HEK293 (cell line): Measurements from ENCODE around the gene RARS1.

Source experiments
- BCL11B ChIP-seq: fragments of 450-650 bp; formaldehyde crosslinking; IDR thresholded peaks from 2 replicates; pipeline ENCODE4 v1.5.1; 2016; ENCODE audit warnings: low read depth, missing biosample characterization, missing genetic modification characterization
- GLI4 ChIP-seq: fragments of 450-650 bp; formaldehyde crosslinking; IDR thresholded peaks from 2 replicates; pipeline ENCODE4 v1.5.1; 2016; ENCODE audit warnings: missing biosample characterization, missing genetic modification characterization
- GLIS2 ChIP-seq: fragments of 450-650 bp; formaldehyde crosslinking; IDR thresholded peaks from 2 replicates; pipeline ENCODE4 v1.5.1; 2016; ENCODE audit warnings: missing biosample characterization, missing genetic modification characterization
- REST ChIP-seq: fragments of 450-650 bp; formaldehyde crosslinking; IDR thresholded peaks from 2 replicates; pipeline ENCODE4 v1.5.1; 2016; ENCODE audit warnings: missing biosample characterization, missing genetic modification characterization
- SP3 ChIP-seq: fragments of 450-650 bp; formaldehyde crosslinking; IDR thresholded peaks from 2 replicates; pipeline ENCODE4 v1.5.1; 2016; ENCODE audit warnings: missing biosample characterization, missing genetic modification characterization
- TRIM28 ChIP-seq: IDR thresholded peaks from 2 replicates; pipeline ENCODE4 v1.6.1; 2011; ENCODE audit warnings: low read length, control low read depth, borderline replicate concordance
- ZBTB48 ChIP-seq: fragments of 450-650 bp; formaldehyde crosslinking; IDR thresholded peaks from 2 replicates; pipeline ENCODE4 v1.5.1; 2016; ENCODE audit warnings: missing biosample characterization, missing genetic modification characterization
- ZFHX2 ChIP-seq: fragments of 450-650 bp; formaldehyde crosslinking; conservative IDR thresholded peaks from 2 replicates; pipeline ENCODE4 v1.5.1; 2016; ENCODE audit warnings: missing biosample characterization, missing genetic modification characterization
- ZFP3 ChIP-seq: fragments of 450-650 bp; formaldehyde crosslinking; IDR thresholded peaks from 2 replicates; pipeline ENCODE4 v1.5.1; 2016; ENCODE audit warnings: low read depth, missing biosample characterization, missing genetic modification characterization
- ZNF10 ChIP-seq: fragments of 450-650 bp; formaldehyde crosslinking; IDR thresholded peaks from 2 replicates; pipeline ENCODE4 v1.5.1; 2017; ENCODE audit warnings: missing biosample characterization, missing genetic modification characterization
- ZNF112 ChIP-seq: fragments of 450-650 bp; formaldehyde crosslinking; IDR thresholded peaks from 2 replicates; pipeline ENCODE4 v1.5.0; 2017; ENCODE audit warnings: missing biosample characterization, missing genetic modification characterization
- ZNF157 ChIP-seq: fragments of 450-650 bp; formaldehyde crosslinking; IDR thresholded peaks from 2 replicates; pipeline ENCODE4 v1.5.1; 2016; ENCODE audit warnings: missing biosample characterization, missing genetic modification characterization
- ZNF19 ChIP-seq: fragments of 450-650 bp; formaldehyde crosslinking; IDR thresholded peaks from 2 replicates; pipeline ENCODE4; 2016; ENCODE audit warnings: missing biosample characterization, missing genetic modification characterization, low read depth
- ZNF214 ChIP-seq: fragments of 450-650 bp; formaldehyde crosslinking; IDR thresholded peaks from 2 replicates; pipeline ENCODE4 v1.5.1; 2017; ENCODE audit warnings: missing biosample characterization, mild to moderate bottlenecking, missing genetic modification characterization, borderline replicate concordance
- ZNF292 ChIP-seq: fragments of 450-650 bp; formaldehyde crosslinking; IDR thresholded peaks from 2 replicates; pipeline ENCODE4 v1.5.1; 2016; ENCODE audit warnings: low read depth, missing biosample characterization, missing genetic modification characterization, borderline replicate concordance
- ZNF335 ChIP-seq: fragments of 450-650 bp; formaldehyde crosslinking; conservative IDR thresholded peaks from 2 replicates; pipeline ENCODE4 v1.5.1; 2016; ENCODE audit warnings: missing biosample characterization, missing genetic modification characterization
- ZNF394 ChIP-seq: fragments of 450-650 bp; formaldehyde crosslinking; IDR thresholded peaks from 2 replicates; pipeline ENCODE4 v1.5.1; 2016; ENCODE audit warnings: missing biosample characterization, missing genetic modification characterization, mild to moderate bottlenecking, moderate library complexity, borderline replicate concordance
- ZNF529 ChIP-seq: fragments of 450-650 bp; formaldehyde crosslinking; IDR thresholded peaks from 2 replicates; pipeline ENCODE4 v1.5.1; 2017; ENCODE audit warnings: missing genetic modification characterization, missing biosample characterization; ENCODE audit not compliant: insufficient replicate concordance
- ZNF530 ChIP-seq: fragments of 450-650 bp; formaldehyde crosslinking; IDR thresholded peaks from 2 replicates; pipeline ENCODE4 v1.5.1; 2016; ENCODE audit warnings: low read depth, missing biosample characterization, missing genetic modification characterization
- ZNF555 ChIP-seq: fragments of 450-650 bp; formaldehyde crosslinking; conservative IDR thresholded peaks from 2 replicates; pipeline ENCODE4 v1.5.1; 2017; ENCODE audit warnings: missing biosample characterization, mild to moderate bottlenecking, missing genetic modification characterization, inconsistent platforms
- ZNF558 ChIP-seq: fragments of 450-650 bp; formaldehyde crosslinking; IDR thresholded peaks from 2 replicates; pipeline ENCODE4 v1.5.1; 2016; ENCODE audit warnings: missing biosample characterization, missing genetic modification characterization
- ZNF704 ChIP-seq: fragments of 450-650 bp; formaldehyde crosslinking; IDR thresholded peaks from 2 replicates; pipeline ENCODE4 v1.5.1; 2016; ENCODE audit warnings: missing biosample characterization, missing genetic modification characterization
- ZNF776 ChIP-seq: fragments of 450-650 bp; formaldehyde crosslinking; IDR thresholded peaks from 2 replicates; pipeline ENCODE4 v1.5.0; 2017; ENCODE audit warnings: missing biosample characterization, missing genetic modification characterization, borderline replicate concordance
- ZNF777 ChIP-seq: fragments of 450-650 bp; formaldehyde crosslinking; IDR thresholded peaks from 2 replicates; pipeline ENCODE4 v1.5.1; 2017; ENCODE audit warnings: missing biosample characterization, missing genetic modification characterization, borderline replicate concordance
- ZNF792 ChIP-seq: fragments of 450-650 bp; formaldehyde crosslinking; IDR thresholded peaks from 2 replicates; pipeline ENCODE4 v1.5.1; 2016; ENCODE audit warnings: missing biosample characterization, missing genetic modification characterization
- ZXDB ChIP-seq: fragments of 450-650 bp; formaldehyde crosslinking; IDR thresholded peaks from 2 replicates; pipeline ENCODE4 v1.5.1; 2016; ENCODE audit warnings: missing biosample characterization, missing genetic modification characterization
- TF ChIP-seq, protein P1 (sequence below): fragments of 450-650 bp; formaldehyde crosslinking; IDR thresholded peaks from 2 replicates; pipeline ENCODE4 v1.5.1; 2017; ENCODE audit warnings: missing biosample characterization, missing genetic modification characterization

The RARS1 gene

DNA sequence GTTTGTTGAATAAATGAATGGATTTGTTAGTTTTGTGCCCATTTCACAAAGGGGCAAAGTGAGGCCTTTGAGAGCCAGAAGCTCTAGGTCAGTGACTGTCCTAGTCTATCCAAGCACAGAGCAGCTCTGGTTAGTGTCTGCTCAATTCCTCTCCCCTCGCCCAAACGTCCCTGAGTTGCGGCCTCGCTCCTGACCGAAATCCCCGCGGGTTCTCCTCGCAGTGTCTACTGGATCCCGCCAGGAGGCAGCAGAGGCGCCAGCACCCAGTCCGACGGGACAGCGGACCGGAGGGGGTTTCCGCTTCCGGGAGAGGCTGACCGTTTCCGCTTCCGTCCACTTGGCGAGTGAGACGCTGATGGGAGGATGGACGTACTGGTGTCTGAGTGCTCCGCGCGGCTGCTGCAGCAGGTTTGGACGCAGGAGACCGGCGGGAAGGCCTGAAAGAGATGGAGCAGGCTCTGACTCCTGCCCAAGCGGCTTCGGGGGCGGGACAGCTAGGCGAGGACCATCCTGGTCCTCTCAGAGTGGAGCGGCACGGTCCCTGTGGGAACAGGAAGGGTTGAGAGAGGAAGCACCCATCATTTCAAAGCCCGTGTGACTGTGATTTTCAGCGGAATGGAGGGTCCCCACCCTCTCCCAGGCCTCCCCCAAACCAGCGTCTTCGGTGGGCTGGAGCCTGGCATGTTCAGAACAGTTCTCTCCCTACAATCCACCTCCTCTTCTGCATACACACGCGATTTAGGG lies at the start of gene RARS1 (continued):
- TF ChIP-seq REST (peak; percentile 93), ZNF10 (peak; percentile 60; the same call in 1 of the 2 replicates), ZXDB (tag by site-specific recombination) (peak; percentile 82), ZNF214 (tag by site-specific recombination) (no peak), ZNF19 (no peak), ZFHX2 (no peak), GLI4 (tag by site-specific recombination) (no peak), ZNF292 (tag by site-specific recombination) (no peak), ZFP3 (no peak), BCL11B (tag by site-specific recombination) (no peak; the same call in 1 of the 2 replicates), ZNF777 (peak; percentile 52; the same call in 1 of the 2 replicates), TRIM28 (0 out of 2 replicates have a peak, but pooled peaks have one; percentile 25), ZNF530 (no peak), SP3 (tag by site-specific recombination) (peak; percentile 20; the same call in 1 of the 2 replicates), ZNF157 (tag by site-specific recombination) (no peak), ZNF529 (no peak), ZNF112 (tag by site-specific recombination) (no peak), ZNF394 (peak; percentile 43; the same call in 1 of the 2 replicates), ZNF555 (tag by site-specific recombination) (no peak), ZNF704 (tag by site-specific recombination) (no peak), ZNF558 (tag by site-specific recombination) (no peak), ZNF776 (tag by site-specific recombination) (no peak), ZNF335 (tag by site-specific recombination) (peak; percentile 59; the same call in 1 of the 2 replicates), GLIS2 (tag by site-specific recombination) (no peak), ZBTB48 (tag by site-specific recombination) (no peak), ZNF792 (tag by site-specific recombination) (no peak)
- TF ChIP-seq, protein P1, sequence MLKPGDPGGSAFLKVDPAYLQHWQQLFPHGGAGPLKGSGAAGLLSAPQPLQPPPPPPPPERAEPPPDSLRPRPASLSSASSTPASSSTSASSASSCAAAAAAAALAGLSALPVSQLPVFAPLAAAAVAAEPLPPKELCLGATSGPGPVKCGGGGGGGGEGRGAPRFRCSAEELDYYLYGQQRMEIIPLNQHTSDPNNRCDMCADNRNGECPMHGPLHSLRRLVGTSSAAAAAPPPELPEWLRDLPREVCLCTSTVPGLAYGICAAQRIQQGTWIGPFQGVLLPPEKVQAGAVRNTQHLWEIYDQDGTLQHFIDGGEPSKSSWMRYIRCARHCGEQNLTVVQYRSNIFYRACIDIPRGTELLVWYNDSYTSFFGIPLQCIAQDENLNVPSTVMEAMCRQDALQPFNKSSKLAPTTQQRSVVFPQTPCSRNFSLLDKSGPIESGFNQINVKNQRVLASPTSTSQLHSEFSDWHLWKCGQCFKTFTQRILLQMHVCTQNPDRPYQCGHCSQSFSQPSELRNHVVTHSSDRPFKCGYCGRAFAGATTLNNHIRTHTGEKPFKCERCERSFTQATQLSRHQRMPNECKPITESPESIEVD (tag by site-specific recombination), result no peak
